Psoas muscle (tissue), 8 donors: ENCODE measurements around the gene CEP250. TPM values are rescaled to one million over a fixed set of nuclear protein-coding genes. Genes with fewer than 3 reads are reported as not detected.
"Not testable (repeated sequence)": the region's sequence is repeated elsewhere in the genome, so short reads cannot be mapped to it uniquely, and the experiment has no call there.

Experiments used
- ATAC-seq, 4 donors: fragments of 200-7000 bp; cut with Tn5 transposase; one replicate each; pipeline ENCODE4 v1.9.1; 2020; ENCODE audit warnings: moderate library complexity in 3 of 4, mild to moderate bottlenecking in 2 of 4
- DNase-seq, 2 donors: peaks; one replicate each; pipeline ENCODE4 v3.0.0-alpha.2; 2020
- H3K27ac ChIP-seq: fragments of 200-600 bp; one replicate; pipeline ENCODE4 v1.8.0; 2022
- H3K27me3 ChIP-seq, 3 donors: fragments of 200-600 bp in 1 of 3; one replicate each; pipeline versions ENCODE4 v1.6.1 to v1.8.0; 2013 to 2022; ENCODE audit warnings: low read length in 2 of 3, mild to moderate bottlenecking in 2 of 3, moderate library complexity in 1 of 3; ENCODE audit not compliant: insufficient read depth in 3 of 3
- H3K36me3 ChIP-seq, 2 donors: fragments of 200-600 bp in 1 of 2; one replicate each; pipeline versions ENCODE4 v1.6.1 to v1.8.0; 2013 to 2022; ENCODE audit warnings: low read depth in 1 of 2, mild to moderate bottlenecking in 1 of 2, moderate library complexity in 1 of 2; ENCODE audit not compliant: insufficient read depth in 1 of 2
- H3K4me1 ChIP-seq: fragments of 200-600 bp; one replicate; pipeline ENCODE4 v1.8.0; 2022
- H3K4me3 ChIP-seq: fragments of 200-600 bp; one replicate; pipeline ENCODE4 v1.8.0; 2022; ENCODE audit warnings: mild to moderate bottlenecking
- H3K9me3 ChIP-seq: fragments of 200-600 bp; one replicate; pipeline ENCODE4 v1.8.0; 2022
- CTCF ChIP-seq: fragments of 200-600 bp; IDR thresholded peaks from one replicate; pipeline ENCODE4 v1.8.0; 2022; ENCODE audit warnings: antibody characterized with exemption
- WGBS, 3 donors: extraction: QIAGEN DNeasy Blood & Tissue Kit; methylation state at CpG; one replicate each; pipeline versions ENCODE4 v1.1.6 to v1.1.7; 2013; 5-methylcytosine and 5-hydroxymethylcytosine counted together
- intact Hi-C, 2 donors: fragments of 100-400 bp; cut with DNase I; formaldehyde crosslinking; loops; one replicate each; pipeline versions ENCODE4 v1.11.0 to v1.14.2; 2022
- polyA plus RNA-seq, 3 donors: library from polyadenylated mRNA; stranded (reverse); fragments of 200-250 nt; gene quantifications; one replicate each; pipeline ENCODE4 v1.2.3, GENCODE V29; 2013
- total RNA-seq, 4 donors: library from RNA; stranded (reverse); fragmentation: NEBNext Ultra II Directional in 2 of 4; extraction: Animal tissue kit (Norgen Biotek cat#: 25700) in 2 of 4; gene quantifications; one replicate each; pipeline versions ENCODE4 v1.2.1 to v1.2.4, GENCODE V29; 2021 to 2023
- donor health status: healthy with polysubstance abuse.
- donor health status: DM: no; HTN: no; CAD: no; lungs with moderate emphysema.
- donor health status: Bipolar disorder and iron deficiency.
- donor health status: healthy.
- donor health status: DM: yes; HTN: yes; CAD: no.
- donor health status: DM: no; HTN: no; CAD: no.
- donor health status: DM: no; HTN: no; CAD: no.
- donor health status: DM: yes; HTN: yes; CAD: no.

The CEP250 gene
- total and polyA plus RNA-seq, 7 donors = 4.2 to 19.3 (median 17.0) TPM

GRCh38 chr20:35515949-35516645, 60.7 kb downstream of the CEP250 start:
- WGBS, 3 donors = 56 to 79% (median 59%) methylated on average over 3 of the region's 3 CpGs
- Histone ChIP-seq H3K4me1 (no peaks in the 10 kb centered on the region), H3K4me3 (no peak overlapping the region), H3K27me3 (no peaks in the 10 kb centered on the region), H3K27ac (peak overlapping the region; percentile 17), H3K36me3 (peaks cover 0 to 41% of the 10 kb centered on the region in 2 donors), H3K9me3 (no peaks in the 10 kb centered on the region)
- intact Hi-C loops = no loop called here
- DNase-seq (no peak), ATAC-seq (peak; percentile 64 to 89 (median 86))
- no peak for TF ChIP-seq CTCF

GRCh38 chr20:35517125-35517524, 61.7 kb downstream of the CEP250 start:
- WGBS, 3 donors = 5 to 40% (median 21%) methylated on average over 1 of the region's 1 CpG
- ATAC-seq = no peak

GRCh38 chr20:35517767-35518166, 62.4 kb downstream of the CEP250 start:
- H3K4me1 ChIP-seq, intact Hi-C loops, DNase-seq, H3K27me3 ChIP-seq, H3K4me3 ChIP-seq, H3K9me3 ChIP-seq, H3K27ac ChIP-seq, ATAC-seq: not testable (repeated sequence)
- H3K36me3 ChIP-seq = peaks cover 0 to 25% of the 10 kb centered on the region in 2 donors
- 93 to 95% (median 95%) methylated on average over 5 of the region's 5 CpGs for WGBS, 3 donors

More at GRCh38 chr20:35517125-35517524, 61.7 kb downstream of the CEP250 start:
- DNase-seq = no peak
- no peaks in the 10 kb centered on the region for H3K4me1 ChIP-seq
- no peak overlapping the region for H3K27ac ChIP-seq
- H3K36me3 ChIP-seq = peaks cover 0 to 30% of the 10 kb centered on the region in 2 donors
- intact Hi-C loops = no loop called here
- no peaks in the 10 kb centered on the region for H3K27me3 ChIP-seq
- H3K9me3 ChIP-seq = no peaks in the 10 kb centered on the region
- TF ChIP-seq CTCF = no peak
- no peak overlapping the region for H3K4me3 ChIP-seq

GRCh38 chr20:35518955-35519354, 63.6 kb downstream of the CEP250 start:
- DNase-seq (no peak), ATAC-seq (no peak)
- intact Hi-C loops = no loop called here
- Histone ChIP-seq H3K27ac (no peak overlapping the region), H3K4me1 (no peaks in the 10 kb centered on the region), H3K4me3 (no peak overlapping the region), H3K9me3 (no peaks in the 10 kb centered on the region), H3K36me3 (peaks cover 0 to 16% of the 10 kb centered on the region in 2 donors), H3K27me3 (no peaks in the 10 kb centered on the region)
- TF ChIP-seq CTCF = no peak
- 86 to 90% (median 90%) methylated on average over 9 of the region's 9 CpGs for WGBS, 3 donors

GRCh38 chr20:35523298-35523888, 68.0 kb downstream of the CEP250 start:
- ATAC-seq (peak in 1 of 4 donors; percentile 47), DNase-seq (no peak)
- no peak overlapping the region for H3K4me3 ChIP-seq
- no peak overlapping the region for H3K27ac ChIP-seq
- no peaks in the 10 kb centered on the region for H3K4me1 ChIP-seq
- TF ChIP-seq CTCF = peak; percentile 38
- no peaks in the 10 kb centered on the region for H3K36me3 ChIP-seq
- H3K27me3 ChIP-seq = no peaks in the 10 kb centered on the region
- intact Hi-C loops = no loop called here
- 68 to 69% (median 69%) methylated on average over 6 of the region's 6 CpGs for WGBS, 3 donors
- no peaks in the 10 kb centered on the region for H3K9me3 ChIP-seq
